NCI-H2227 treated with DMSO at 0.1 percent for 48 hours (cell line): ENCODE results near the gene KRTAP20-3.

ENCODE experiments used
- DNase-seq: peaks from one replicate; lab custom pipeline; 2025; lab: John Stamatoyannopoulos, UW

KRTAP20-3 gene

DNA sequence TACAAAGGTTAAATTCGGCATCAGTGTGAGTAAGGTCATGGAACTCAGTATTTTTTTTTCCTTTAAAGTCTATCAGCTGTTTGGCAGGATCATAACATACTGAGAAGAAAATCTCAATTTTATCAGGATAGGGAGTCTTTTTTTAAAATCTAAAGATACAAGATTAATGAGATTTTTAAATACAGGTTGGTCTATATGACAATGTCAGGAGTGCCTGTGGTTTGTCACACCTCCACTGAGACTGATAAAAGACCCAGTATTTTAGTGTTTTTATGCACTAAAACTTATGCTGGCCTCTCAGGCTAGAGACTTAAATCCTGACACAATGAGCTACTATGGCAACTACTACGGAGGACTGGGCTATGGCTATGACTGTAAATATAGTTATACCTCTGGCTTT, at the start of gene KRTAP20-3:
Gene KRTAP20-3 (plus strand): TSS at position 301 of the 400 bp plus-strand sequence.
- DNase-seq = no peak

DNA sequence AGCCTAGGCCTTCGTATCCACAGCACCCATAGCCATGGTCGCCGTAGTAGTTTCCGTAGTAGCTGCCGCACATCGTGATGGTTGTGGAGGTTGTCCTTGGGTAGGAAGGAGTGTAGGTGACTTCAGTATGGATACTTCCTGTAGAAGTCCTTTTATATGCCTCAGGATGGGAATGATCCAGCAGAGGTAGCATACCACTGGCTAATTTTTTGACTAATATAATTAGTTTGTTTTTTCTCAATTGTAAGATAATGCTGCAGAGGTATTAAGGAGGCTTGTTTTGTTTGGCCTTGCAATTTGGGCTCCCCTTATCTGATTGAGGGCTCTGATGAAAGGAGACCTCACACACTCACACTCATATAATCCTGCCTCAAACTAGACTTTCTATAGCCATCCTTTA, 43.9 kb upstream of the KRTAP20-3 start, which contains the start of gene KRTAP6-2:
Gene KRTAP6-2 (minus strand): TSS at position 101 of the 400 bp plus-strand sequence. CDS start 28 bp downstream, at position 73.
- DNase-seq = no peak

DNA sequence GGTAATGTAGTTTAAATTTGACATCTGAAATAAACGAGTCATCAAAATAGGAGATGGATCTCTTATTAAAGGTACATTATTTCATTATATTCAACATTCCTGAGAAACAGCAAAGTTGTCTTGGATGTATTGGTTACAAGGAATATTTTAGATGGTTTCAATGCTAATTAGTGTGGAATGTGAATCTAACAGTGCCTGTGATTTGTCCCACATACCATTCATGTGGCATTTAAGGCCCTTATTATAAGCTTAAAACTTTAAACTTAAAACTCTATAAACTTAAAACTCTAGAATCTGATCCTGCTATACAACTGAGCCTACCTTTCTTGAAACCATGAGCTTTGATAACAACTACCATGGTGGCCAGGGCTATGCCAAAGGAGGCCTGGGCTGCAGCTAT, 41.9 kb upstream of the KRTAP20-3 start, which contains the start of gene KRTAP22-1:
Gene KRTAP22-1 (plus strand): TSS at position 301 of the 400 bp plus-strand sequence.
- no peak for DNase-seq

DNA sequence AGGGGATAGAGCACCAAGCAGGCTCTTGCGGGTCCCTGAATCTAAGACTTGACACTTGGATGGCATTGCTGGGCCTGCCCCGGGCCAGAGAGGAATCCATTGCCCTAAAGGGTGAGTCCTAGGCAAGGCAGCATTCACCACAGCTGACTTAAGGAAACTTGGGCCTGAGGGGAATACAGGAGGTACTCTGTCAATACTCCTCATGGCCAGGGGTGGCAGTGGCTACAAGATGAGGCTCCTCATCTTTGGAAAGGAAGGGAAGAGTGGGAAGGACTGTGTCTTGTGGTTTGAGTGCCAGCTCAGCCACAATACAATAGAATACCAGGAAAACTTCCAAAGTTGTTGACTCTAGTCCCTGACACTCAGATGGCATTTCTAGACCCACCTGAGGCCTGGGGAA, 36.7 kb upstream of the KRTAP20-3 start:
- DNase-seq = no peak

DNA sequence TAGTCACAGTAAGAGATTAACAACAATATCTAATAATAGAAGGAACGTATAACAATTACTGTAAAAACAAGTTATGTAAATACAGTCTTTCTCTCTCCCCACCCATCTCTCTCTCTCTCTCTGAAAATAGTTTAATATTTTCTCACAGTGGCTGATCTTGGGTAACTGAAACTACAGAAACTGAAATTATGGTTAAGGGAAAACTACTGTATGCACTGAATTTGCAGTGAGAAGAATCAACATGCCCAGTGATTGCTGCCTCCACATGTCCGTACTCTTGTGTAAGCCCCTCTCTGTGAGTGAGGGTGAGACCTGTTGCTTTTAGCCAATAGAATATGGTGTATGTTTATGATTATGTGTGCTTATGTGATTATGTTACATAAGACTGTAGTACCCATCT, 30.5 kb upstream of the KRTAP20-3 start:
- no peak for DNase-seq

DNA sequence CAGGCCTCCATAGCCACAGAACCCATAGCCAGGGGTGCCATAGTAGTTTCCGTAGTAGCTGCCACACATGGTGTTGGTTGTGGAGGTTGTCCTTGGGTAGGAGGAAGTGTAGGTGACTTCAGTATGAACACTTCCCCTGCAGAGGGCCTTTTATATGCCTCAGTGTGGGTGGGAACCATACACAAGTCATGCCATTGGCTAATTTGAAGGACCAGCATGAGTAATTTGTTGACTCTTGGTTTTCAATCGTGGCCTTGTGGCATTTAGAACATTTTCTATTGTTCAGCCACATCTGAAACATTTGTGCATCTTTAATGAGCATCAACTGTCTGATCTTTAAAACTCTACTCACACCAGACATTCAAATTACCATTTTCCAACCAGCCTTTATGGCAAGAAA, 28.8 kb upstream of the KRTAP20-3 start, which contains the start of gene KRTAP6-1:
Gene KRTAP6-1 (minus strand): TSS at position 95 of the 400 bp plus-strand sequence. CDS start 26 bp downstream, at position 69.
- DNase-seq = no peak

DNA sequence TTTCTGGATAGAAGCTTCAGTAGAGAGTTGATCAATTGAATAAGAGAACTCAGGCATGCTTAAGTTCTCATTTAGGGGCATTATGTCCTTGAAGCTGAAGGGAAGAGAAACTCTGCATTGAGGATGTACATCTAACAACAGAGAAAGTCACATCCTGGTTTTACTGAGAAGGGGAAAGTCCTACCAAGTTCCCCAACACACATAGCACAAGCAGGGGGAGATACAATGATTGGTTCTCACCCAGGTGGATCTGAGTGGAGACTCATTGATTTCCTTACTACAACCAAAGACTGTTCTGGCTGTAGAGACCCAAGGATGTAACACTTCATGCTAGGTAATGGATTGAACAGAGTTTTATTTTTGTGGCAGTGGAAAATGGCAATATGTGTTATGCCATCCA, 27.5 kb upstream of the KRTAP20-3 start:
- DNase-seq = no peak

DNA sequence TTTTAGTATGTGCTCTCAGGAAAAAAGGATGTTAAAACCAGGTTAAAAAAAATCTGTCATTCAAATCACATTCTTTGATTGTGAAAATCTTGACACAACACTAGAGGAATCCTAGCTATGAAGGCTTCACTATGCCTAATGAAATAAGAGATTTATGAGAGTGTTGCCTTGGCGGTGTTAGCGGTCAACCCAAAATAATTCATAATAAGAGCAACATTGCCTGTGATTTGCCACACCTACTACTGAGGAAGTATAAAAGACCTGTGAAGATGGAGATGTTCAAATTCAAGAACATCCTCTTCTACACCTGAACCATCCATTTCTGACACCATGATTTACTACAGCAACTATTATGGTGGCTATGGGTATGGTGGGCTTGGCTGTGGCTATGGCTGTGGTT, 26.5 kb upstream of the KRTAP20-3 start, which contains the start of gene KRTAP20-1:
Gene KRTAP20-1 (plus strand): TSS at position 301 of the 400 bp plus-strand sequence. CDS start 30 bp downstream, at position 331.
- no peak for DNase-seq

DNA sequence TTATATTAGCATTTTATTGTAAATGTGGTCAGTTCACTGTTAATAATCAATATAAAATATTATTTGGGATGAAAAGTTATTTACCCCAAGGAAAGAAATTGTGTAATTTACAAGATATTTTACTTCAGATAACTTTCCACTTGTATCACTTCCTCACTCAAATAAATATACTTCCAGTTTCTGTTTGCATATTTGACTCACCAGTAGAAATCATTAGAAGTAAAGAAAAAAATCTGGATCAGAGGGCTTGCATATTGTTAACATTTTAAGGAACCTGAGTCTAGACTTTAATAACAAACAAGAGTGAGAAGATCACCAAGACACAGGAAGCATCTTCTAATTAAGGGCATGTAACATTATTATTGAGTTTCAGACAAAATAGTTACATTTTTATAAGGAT, 22.6 kb upstream of the KRTAP20-3 start:
- DNase-seq = no peak

DNA sequence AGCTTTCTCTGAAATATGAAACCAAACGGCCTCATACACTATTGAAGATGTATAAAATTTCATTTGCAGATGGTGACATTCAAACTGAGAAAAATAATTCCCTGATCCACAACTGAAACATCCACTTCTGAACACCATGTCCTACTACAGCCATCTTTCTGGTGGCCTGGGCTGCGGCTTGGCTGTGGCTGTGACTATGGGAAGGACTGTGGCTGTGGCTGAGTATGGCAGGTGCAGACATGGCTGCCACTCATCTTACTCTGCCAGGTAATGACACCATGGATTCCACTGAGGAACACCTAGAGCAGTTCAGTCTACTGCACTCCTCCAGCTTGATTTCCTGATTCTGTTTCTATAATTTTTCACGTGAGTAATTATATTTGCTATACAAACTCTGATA, 22.1 kb upstream of the KRTAP20-3 start, which contains the start of gene KRTAP20-4:
Gene KRTAP20-4 (plus strand): TSS at position 106 of the 400 bp plus-strand sequence.
- DNase-seq = no peak

DNA sequence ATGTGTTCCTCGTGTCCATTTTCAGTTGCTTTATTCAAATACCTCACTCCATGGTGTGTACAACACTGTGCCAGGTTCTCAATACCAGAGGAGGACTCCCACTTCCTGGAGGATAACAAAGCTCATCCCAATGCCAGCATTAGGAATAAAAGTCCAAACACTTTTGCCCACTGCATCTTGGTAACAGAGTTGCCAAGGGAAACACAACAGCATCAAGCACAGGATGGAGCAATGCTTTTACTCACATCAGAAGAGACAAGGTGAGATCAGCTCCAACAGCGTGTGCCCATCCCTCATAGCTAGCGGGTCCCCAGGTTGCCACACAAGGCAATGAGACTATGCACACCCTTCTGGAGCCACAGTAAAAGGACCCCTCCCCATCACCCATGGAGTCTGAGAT, 19.3 kb upstream of the KRTAP20-3 start:
- no peak for DNase-seq

DNA sequence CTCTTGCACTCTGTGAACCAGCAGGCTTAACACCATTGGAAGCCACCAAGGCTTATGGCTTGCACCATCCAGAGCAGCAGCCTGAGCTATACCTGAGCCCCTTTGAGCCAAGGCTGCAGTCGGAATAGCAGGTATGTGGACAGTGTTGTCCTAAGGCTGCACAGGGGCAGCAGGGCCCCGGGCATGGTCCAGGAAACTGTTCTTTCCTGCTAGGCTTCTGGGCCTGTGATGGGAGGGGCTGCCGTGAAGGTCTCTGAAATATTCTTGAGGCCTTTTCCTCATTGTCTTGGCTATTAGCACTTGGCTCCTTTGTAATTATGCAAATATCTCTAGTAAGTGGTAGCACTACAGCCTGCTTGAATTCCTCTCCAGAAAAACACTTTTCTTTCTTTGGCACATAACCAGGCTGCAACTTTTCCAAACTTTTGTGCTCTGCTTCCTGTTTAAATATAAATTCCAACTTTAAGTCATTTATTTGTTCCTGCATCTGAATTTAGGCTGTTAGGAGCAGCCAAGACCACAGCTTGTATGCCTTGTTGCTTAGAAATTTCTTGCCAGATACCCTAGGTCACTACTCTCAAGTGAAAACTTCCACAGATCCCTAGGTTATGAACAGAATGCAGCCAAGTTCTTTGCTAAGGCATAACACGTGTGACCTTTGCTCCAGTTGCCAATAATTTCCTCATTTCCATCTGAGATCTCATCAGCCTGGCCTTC, 17.1 kb upstream of the KRTAP20-3 start:
- no peak for DNase-seq

DNA sequence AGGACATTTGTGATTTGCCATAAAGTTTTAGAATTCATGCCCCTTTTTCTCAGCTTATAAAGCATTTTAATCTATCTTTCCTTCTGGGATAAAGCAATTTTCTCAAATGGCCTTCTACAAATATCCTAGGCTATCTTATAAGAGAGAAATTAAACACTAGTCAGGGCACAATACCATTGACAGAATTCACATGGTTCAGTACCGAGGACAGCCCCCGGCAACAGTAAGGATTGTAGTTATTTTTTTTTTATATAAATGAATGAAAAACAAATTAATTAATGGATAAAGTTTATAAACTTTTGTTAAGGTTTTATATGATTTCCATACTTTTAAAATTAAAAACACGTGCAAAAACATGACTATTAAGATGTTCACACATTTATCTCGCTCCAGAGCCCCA, 14.6 kb upstream of the KRTAP20-3 start:
- DNase-seq = no peak

DNA sequence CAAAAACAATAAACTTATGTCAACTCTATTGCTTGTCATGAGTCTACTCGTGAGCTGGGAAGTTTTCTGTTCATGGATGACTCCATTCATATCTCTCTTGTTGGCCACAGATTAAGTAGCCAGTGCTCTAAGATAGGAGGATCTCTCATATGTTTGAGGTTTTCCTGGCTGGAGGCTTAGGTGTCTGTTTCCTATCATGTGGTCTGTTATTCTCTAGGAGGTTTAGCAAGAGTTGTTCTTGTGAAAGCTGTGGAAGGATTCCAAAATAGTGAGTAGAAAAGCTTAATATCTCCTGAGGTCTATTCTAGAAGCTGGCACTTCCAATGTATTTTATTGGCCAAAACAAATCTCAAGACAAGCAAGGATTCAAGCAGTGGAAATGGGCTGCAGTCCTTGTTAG, 13.5 kb upstream of the KRTAP20-3 start:
- no peak for DNase-seq

DNA sequence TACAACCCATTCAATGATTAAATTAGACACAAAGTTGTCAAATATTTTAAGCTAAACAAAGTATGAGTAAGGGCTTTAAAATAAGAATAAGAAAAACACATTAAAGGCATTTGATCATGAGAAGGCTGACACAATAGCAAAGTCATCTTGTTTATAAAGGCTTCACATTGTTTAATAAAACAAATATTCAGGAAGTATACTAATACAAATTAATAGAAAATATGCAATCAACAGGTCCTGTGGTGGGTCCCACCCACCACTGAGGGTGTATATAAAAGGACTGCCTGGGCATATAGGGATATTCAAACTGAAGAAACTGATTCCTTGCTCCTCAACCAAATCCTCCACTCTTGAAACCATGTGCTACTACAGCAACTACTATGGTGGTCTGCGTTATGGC, 7.8 kb upstream of the KRTAP20-3 start, which contains the start of gene KRTAP20-2:
Gene KRTAP20-2 (plus strand): TSS at position 301 of the 400 bp plus-strand sequence. CDS start 58 bp downstream, at position 359.
- no peak for DNase-seq

DNA sequence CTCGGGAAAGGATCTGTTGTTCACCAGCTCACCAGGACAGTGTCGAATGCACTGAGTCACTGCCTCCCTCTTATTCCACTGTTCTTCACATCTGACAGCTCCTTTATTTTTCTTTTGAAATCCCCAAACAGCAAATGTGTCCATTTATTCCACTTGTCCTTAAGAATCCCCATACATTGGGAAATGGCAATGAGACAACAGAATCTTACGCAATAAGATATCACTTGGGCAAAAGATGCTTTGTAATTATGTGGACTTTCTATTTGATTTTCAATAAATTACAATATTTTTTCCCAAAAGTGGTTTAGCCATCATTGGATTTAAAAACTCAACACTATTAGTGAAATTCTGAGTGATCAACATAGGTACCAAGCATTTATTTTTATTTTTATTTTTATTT, 4.0 kb upstream of the KRTAP20-3 start:
- no peak for DNase-seq

DNA sequence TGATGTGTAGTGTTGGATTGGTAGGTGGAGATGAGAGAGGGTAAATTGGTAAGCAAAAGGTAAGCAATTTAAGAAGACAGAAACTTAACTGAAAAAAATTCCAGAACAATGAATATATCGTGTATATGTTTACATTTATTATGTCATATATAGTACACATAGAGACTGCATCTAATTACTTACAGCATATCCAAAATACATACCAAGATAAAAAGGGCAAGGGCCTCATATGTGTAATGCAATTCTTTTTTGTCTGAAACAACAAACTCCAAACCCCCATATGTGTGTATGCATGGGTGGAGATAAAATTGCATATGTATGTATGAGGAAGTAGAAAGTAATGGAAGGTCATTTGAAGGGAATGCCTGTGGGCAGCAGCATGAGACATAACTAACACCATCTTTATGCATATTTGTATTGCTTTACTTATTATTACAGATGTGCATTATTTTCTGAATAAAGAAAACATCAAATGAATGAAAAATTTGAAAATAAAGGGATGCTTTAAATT, 4.3 kb downstream of the KRTAP20-3 start:
- no peak for DNase-seq

DNA sequence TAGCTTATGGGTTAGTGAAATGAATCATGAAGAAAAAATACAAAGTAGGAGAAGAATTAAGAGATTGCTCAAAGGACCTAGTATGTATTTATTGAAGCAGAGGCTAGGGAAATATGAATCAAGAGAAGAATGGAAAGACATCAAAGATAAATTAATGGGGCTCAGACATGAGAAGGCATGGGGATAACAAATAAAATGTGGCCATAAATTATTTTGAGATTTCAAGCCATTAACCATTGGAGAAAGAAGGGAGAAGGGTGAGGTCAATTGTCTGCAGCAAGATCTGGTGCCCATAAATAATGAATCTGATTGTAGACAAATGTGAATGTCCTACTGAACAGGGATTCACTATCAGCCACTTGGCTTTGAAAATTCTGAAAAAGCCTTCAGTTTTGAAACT, 10.2 kb downstream of the KRTAP20-3 start:
- DNase-seq = no peak

DNA sequence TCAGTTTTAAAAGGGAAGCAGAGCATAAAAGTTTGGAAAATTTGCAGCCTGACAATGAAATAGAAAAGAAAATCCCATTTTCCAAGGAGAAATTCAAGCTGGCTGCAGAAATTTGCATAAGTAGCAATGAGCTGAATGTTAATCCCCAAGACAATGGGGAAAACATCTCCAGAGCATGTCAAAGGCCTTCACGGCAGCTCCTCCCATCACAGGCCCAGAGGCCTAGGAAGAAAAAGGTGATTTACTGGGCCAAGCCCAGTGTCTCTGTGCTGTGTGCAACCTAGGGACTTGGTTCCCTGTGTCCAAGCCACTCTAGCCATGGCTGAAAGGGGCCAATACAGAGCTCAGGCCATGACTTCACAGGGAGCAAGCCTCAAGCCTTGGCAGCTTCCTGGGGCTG, 26.1 kb downstream of the KRTAP20-3 start:
- DNase-seq = no peak

DNA sequence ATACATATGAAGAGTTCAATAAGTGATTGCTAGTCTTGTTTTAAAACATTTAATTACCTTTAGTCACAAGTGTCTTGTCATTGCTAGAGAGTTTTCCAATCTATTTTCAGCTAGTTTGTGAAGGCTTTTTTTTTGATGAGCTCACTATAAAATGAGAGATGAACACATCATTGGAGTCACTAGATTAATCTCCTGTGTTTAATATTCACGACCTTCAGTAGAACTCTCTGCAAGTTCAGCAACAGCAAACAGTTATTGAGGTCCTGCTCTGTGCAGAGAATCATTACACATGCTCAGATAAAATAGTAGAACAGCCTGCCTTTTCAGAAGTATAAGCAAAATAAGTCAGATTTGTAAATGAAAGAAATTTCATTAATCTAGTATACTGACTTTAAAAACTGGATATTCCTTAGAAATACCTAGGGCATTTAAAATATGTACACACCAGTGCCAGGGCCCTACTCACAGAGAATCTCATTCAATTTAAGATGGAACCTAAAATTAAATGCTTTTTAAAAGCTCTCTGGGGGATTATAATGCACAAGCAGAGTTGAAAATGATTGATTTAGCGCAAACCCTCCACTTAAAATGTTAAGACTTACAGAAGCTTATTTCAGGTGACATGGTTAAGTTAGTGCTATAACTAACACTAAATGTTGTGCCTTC, 30.5 kb downstream of the KRTAP20-3 start:
- no peak for DNase-seq

DNA sequence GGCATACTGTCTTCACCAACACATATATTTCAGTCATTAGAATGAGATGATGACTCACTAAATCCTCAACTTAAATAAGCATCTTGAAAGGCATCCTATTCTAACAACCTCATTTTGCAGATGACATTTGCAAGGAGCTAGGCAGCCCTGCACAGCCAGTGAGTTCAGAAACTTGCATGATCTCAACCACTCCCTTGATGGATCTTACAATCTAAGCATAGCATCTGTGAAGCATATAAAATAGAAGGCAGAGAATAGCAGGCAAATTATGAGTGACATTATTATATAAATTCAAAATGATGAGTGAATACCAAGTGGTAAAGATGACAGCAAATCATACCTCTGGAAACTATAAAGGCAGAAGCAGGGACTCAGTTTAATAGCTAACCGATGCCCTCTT, 31.6 kb downstream of the KRTAP20-3 start:
- DNase-seq = no peak

DNA sequence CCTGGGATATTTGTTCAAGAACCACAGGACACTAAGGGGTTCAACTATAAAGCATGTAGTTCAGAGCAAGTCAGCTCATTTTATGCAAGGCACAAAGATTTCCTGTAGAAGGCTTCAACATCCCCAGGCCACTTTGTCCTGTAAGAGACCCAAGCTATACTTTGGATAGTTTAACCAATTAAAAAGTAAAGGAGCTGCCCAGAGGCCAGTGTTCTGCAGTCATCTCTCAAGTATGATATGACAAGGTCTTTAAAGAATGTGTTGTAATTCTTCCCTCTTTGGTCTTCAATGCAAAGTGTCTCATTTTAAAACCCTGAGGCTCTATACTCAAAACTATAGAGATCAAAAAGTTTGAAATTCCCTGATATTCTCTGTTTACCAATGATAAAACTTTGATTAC, 34.1 kb downstream of the KRTAP20-3 start:
- no peak for DNase-seq

DNA sequence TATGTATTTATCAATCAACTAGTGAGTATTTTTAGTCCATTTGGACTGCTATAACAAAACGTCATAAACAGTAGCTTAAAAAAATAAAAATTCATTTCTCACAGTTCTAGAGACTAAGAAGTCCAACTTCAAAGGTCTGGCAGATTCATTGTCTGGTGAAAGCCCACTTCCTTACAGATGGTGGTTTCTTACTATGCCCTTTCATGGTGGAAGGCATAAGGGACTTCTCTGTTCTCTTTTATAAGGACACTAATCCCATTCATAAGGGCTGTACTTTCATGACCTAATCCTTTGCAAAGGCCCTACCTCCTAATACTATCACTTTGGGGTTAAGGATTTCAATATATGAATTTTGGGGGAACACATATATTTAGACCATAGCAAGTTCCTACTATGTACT, 37.9 kb downstream of the KRTAP20-3 start:
- no peak for DNase-seq
